DMS 273 (cell line): Measurements from ENCODE around the gene DLX4.

ENCODE experiments used
- DNase-seq: peaks from one replicate; lab custom pipeline; 2025; ENCODE audit not compliant: unreplicated experiment; lab: John Stamatoyannopoulos, UW

Gene DLX4

DNA sequence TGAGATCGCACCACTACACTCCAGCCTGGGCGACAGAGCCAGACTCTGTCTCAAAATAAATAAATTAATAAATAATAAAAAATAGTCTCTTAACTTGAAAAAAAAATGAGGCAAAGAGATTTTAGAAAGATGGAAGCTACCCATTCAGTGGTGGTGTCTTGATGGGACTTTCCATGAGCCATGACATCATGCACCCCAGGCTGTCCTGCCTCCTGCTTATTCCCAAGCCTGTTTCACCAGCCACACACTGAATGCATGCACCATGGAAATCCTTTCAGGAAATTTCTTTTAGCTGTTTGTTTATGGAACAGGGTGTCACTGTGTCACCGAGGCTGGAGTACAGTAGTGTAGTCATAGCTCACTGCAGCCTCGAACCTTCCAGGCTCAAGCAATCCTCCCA lies 34.9 kb downstream of the DLX4 start:
- DNase-seq: no peak

DNA sequence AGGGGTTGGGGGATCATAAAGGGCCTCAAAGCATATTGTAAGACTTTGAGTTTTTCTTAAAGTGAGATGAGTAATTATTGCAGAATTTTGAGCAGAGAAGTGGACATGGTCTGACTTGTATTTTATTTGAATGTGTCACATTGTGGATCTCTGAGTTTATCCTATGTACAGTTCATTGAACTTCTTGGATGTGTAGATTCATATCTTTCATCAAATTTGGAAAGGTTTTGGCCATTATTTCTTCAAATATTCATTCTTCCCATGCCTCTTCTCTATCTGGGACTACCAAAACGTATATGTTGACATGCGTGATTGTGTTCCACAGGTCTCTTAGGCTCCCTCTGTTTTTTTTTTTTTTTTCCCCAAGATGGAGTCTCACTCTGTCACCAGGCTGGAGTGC lies 40.3 kb downstream of the DLX4 start:
- no peak for DNase-seq

DNA sequence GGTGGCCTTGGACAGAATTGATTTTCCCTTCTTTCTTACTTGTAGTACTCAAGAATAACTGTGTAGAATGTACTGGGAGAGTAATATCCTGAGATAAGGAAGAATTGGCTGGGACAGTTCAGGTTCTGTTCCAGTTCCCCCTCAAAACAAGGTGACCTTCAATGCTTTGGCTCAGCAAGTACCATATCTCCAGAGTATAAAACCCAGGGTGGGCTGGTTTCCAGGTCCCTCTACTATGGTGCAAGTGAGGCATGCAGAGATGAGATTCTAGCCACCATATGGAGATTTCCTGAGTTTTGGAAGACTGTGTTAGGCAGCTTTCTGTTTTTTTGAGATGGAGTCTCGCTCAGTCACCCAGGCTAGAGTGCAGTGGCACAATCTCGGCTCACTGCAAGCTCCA lies 44.1 kb downstream of the DLX4 start:
- DNase-seq: no peak

DNA sequence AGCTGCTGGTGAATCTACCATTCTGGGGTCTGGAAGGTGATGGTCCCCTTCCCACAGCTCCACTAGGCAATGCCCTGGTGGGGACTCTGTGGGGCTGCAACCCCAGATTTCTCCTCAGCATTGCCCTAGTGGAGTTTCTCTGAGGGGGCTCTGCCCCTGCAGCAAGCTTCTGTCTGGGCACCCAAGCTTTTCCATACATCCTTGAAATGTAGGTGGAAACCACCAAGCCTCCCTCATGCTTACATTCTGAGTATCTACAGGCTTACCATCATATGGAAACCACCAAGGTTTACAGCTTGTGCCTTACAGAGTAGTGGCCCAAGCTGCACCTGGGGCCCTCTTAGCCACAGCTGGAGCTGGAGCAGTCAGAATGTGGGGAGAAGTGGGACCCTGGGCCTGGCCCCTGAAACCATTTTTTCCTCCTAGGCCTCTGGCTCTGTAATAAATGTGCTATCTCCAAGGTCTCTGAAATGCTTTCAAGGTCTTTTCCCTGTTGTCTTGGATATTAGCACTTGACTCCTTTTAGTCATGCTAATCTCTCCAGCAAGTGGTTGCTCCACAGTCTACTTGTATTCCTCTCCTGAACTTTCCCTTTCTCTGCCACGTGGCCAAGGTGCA lies 45.6 kb downstream of the DLX4 start:
- DNase-seq: no peak

DNA sequence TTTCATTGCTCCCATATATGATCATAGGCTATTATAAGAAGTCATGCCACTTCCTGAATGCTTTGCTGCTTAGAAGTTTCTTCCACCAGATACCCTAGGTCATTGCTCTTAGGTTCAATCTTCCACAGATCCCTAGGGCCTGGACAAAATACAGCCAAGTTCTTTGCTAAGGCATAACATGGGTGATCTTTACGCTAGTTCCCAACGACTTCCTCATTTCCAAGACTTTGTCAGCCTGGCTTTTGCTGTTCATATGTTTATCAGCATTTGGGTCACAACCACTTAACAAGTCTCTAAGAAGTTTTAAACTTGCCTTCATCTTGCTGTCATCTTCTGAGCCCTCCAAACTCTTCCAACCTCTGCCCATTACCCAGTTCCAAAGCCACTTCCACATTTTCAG lies 46.2 kb downstream of the DLX4 start:
- no peak for DNase-seq

DNA sequence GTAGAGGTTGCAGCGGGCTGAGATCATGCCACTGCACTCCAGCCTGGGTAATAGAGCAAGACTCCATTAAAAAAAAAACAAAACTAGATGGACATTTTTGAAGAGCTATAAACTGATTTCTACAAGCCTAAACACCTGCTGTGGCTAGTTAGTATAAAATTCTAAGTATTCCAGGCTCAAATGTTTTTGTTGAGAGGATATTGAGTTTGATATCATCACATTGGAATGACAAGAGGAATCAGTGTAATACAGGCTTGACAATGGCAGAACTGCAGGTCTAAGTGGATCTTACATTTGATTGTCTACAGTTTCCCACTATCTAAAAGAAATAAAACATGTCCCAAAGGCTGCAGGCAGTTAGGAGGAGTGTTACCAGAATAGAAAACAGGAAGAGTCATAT lies 49.9 kb downstream of the DLX4 start:
- no peak for DNase-seq

DNA sequence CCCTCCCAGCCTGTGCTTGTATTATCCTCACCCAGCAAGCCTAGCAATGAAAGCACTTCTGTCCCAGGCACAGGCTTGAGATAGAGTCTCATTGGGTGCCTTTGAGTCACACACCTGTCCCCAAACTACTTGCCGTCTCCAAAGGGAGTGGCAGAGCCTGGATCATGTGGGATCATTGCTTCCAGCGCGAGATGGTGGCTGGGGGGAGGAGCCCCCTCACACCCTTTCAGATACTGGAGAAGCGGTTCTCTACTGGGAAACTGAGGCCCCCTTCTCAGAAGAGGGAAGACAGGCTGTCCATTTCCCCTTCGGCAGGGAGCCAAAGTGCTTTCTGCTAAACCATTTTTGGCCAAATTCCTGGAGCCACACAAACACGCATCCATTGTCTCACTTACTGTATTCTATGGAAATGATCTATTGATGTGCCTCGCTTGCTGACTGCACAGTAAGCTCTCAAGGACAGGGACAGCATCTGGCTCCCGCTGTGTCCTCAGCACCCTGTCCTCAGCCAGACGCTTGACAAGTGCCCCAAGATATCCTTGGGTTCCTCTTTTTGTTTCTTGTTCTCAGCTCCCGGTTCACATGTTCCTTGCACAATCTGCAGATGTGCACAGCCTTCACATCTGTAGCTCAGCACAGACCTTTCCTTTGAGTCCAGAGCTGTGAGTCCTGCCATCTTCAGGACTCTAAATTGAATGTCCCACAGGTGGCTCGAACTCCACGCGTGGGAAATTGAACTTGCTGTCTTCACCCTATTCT lies 52.0 kb downstream of the DLX4 start:
- no peak for DNase-seq

DNA sequence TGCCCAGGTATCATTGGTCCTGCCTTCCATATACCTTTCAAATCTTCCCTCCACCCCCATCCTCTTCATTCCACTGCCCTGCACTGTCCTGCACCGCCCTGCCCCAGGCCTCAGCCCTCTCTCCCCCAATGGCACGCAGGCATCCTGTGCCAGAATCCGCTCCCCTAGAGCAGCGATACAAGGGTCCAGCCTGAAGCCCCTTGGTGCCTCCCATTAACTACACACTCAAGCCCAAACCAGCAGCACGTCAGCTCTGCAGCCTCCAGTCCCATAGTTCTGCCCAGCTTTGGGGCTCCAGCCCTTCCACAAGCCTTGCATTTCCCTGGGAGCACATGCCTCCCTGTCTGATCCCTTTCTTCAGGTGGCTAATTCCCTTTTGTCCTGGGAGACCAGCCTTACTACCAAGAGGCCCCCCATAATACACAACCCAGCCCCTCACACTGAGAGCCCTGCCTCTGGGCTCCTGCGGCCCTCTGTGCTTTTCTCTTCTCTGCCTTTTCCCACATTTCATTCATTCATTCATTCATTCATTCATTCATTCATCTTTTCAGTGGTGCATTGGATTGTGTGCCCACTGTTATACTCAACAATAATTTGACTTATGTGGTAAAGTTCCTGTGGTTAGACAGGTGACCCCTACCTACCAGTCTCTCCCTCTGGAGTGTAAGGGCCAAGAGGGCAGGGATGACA lies 52.8 kb downstream of the DLX4 start:
- DNase-seq: no peak

DNA sequence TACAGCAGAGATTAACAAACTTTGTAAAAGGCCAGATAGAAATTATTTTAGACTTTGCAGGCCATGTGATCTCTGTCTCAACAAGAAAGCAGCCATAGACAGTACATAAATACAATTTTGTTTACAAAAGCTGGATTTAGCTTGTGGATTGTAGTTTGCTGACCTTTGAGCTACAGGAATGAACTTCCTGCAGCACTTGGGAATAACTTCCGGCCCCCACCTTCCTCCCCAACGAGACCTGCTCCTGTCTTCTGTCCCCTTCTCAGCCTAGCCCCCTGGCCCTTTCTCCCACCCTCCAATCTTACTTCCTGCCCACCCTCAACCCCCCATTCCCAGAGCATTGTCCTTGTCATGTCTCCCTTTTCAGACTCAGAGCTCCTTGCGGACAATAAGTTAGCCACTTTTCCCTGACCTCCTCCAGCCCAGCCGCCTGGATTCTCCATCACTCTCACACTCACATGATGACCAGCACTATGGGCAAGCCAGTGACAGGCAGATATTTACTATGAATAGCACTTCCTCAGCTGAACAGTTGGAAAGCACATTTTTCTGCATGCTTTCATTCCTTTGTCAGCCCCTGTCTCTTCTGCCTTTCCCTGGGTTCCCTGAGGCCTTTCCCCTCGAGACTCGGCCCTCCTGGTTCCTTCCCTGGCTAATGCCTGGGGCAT lies 53.6 kb downstream of the DLX4 start:
- DNase-seq: no peak

DNA sequence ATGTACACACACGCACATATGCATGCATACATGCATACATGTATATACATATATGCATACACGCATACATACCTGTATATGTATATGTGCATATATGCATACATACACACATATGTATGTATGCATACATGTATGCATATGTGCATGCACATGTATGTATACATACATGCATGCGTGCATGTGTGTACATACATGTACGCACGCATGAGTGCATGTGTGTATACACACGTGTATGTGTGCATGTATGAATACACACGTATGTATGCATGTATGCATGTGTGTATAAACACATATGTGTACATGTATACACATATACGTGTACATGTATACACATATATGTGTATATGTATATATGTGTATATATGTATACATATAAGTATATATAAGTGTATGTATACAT lies 54.5 kb downstream of the DLX4 start:
- DNase-seq: no peak
